C4-2B (cell line): Measurements from ENCODE around the gene SNRNP35.

Source experiments
- CTCF ChIP-seq: fragments of 450-650 bp; conservative IDR thresholded peaks from 2 replicates; pipeline ENCODE4 v1.5.1; 2017; ENCODE audit warnings: mild to moderate bottlenecking
- ZFX ChIP-seq: fragments of 450-650 bp; IDR thresholded peaks from 2 replicates; pipeline ENCODE4 v1.6.1; 2017

- no peak for TF ChIP-seq CTCF
- TF ChIP-seq ZFX = no peak
Measured at GRCh38 chr12:123506843-123507236, 48.9 kb downstream of the SNRNP35 start.
